KOPT-K1 (cell line): ENCODE results near the gene RTP2.

ENCODE experiments used
- H3K27ac ChIP-seq: fragments of 200-600 bp; sonication (generic); 2 replicates; pipeline ENCODE4 v1.5.1; 2016; ENCODE audit warnings: antibody characterized with exemption, mild to moderate bottlenecking, low read depth, low read length; ENCODE audit not compliant: poor library complexity, severe bottlenecking
- H3K36me3 ChIP-seq: fragments of 200-600 bp; sonication (generic); 2 replicates; pipeline ENCODE4 v1.5.1; 2017; ENCODE audit warnings: antibody characterized with exemption, mild to moderate bottlenecking, low read length, moderate library complexity; ENCODE audit not compliant: insufficient read depth
- H3K9me3 ChIP-seq: fragments of 200-600 bp; sonication (generic); 2 replicates; pipeline ENCODE4 v1.5.1; 2017; ENCODE audit warnings: antibody characterized with exemption, low read length, mild to moderate bottlenecking; ENCODE audit not compliant: insufficient read depth, poor library complexity, severe bottlenecking

The RTP2 gene, protein sequence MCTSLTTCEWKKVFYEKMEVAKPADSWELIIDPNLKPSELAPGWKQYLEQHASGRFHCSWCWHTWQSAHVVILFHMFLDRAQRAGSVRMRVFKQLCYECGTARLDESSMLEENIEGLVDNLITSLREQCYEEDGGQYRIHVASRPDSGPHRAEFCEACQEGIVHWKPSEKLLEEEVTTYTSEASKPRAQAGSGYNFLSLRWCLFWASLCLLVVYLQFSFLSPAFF

DNA sequence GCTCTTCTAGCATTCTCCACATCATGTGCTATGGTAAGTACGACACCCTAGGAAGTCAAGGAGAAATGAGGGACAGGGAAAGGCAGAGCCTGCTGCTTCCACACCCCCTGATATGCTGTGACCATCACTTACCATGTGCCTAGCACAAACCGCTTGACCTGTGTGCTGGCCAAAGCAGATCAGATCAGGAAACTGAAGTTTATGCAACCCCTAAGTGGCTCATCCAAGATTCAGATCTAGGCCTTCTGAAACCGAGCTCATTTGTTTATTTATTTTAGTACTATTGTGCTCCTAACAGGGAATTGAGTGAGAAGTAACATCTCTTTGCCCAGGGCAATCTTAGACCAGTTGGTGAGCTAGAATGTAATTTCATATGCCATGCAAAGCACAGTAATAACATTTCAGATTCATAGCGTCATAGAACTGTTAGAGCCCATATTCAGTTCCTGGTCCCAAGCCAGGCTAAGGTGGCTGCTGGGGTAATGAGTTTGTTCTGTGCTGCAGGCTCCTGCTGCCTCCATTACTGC, at the start of gene RTP2:
Gene RTP2, minus strand, starts transcription at position 51 of the 527 bp plus-strand sequence. CDS start 429 bp downstream, outside the sequence.
- Histone ChIP-seq H3K9me3 (no peaks in the 10 kb centered on the region), H3K36me3 (no peaks in the 10 kb centered on the region), H3K27ac (no peak within 1 kb of the TSS)

DNA sequence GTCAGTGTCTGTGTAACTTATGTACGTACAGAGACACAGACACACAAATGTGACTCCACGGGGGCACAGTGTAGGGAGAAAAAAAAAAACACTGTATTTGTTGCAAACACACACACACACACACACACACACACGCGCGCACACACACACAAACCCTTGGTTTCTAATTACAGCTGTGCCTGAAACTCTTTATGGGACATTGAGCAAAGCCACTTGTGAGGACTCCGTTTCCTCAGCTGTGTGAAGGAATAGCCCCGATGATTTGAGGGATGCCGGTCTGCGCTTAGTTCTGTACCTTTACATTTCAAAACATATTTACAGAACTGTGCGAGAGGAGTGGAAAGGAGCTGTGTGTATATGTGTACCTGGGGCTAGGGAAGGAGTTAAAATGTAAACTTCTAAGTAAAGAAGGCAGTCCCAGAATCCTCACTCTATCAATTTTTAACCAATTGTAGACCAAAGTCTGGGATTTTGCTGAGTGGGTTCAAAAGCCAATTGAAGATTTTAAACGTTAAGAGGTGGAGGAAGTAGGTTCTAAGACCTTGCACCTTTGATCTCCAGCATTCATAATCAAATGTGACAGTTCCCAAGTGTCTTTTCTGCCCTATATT, 48.3 kb upstream of the RTP2 start:
- peak overlapping the region; percentile 12 for H3K27ac ChIP-seq
- H3K36me3 ChIP-seq, result no peaks in the 10 kb centered on the region
- H3K9me3 ChIP-seq, result no peaks in the 10 kb centered on the region

DNA sequence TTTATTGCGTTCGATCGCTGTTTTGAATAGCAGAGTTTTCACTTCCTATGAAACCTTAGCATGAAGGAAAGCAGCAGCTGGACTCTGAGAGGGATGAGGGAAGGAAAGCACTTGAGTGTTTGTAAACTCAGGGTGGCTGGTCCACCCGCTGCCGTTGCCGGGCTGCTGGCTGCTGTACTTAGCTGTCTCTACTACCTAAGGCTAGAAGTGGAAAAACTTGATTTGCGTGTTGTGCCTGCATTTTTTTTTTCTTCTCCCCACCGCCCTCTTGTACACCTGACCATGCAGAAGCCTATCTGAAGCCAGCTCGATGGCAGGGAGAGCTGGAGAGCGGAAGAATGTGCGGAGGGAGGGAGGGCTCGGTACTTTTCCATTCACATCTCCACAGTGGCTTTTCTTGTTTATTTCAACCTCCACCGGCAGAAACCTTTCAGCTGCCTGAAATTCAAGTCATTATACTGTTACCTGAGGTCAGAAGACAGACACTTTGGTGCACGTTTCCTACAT, 47.7 kb upstream of the RTP2 start:
- Histone ChIP-seq H3K9me3 (no peaks in the 10 kb centered on the region), H3K36me3 (no peaks in the 10 kb centered on the region), H3K27ac (peak overlapping the region; percentile 12)

DNA sequence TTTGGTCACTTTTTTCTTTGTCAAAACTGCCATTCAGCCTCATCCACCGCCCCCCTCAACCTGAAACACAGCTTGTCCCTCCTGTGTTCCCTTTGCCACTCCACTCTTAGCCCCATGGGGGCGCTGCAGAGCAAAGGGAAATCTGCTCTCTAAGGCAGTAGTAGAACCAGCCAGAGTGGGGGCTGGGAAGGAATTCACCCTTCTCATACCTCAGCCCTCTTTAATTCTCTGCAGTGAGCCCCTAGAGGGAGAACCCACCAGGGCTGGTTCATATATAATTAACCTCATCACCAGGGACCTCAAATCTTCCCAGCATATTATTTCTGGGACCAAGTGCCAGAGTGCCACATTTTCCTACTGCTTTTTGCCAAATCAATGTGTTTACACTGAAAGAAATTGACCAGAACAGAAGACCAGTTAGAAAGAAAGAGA, 45.7 kb upstream of the RTP2 start:
- no peaks in the 10 kb centered on the region for H3K36me3 ChIP-seq
- H3K9me3 ChIP-seq, result no peaks in the 10 kb centered on the region
- peak overlapping the region; percentile 99 for H3K27ac ChIP-seq

DNA sequence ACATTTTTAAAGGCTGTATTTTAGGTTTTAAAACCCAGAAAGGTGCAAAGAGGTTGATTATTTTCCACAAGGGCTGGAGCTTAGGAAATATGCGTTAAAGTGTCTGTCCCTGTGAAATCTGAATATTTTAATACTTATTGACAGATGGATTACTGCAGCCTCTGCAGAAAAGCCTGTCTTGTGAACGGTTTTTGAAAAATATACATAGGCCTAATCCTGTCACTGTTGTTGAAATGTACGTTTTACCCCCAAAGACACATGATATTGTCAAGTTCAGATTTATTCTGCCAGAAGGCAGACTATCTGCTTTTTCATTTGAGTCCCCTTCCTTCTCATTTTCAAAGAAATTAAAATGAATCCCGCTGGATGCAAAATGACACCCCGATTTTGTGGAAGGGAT, 45.1 kb upstream of the RTP2 start:
- Histone ChIP-seq H3K9me3 (no peaks in the 10 kb centered on the region), H3K36me3 (no peaks in the 10 kb centered on the region), H3K27ac (peak overlapping the region; percentile 99)

DNA sequence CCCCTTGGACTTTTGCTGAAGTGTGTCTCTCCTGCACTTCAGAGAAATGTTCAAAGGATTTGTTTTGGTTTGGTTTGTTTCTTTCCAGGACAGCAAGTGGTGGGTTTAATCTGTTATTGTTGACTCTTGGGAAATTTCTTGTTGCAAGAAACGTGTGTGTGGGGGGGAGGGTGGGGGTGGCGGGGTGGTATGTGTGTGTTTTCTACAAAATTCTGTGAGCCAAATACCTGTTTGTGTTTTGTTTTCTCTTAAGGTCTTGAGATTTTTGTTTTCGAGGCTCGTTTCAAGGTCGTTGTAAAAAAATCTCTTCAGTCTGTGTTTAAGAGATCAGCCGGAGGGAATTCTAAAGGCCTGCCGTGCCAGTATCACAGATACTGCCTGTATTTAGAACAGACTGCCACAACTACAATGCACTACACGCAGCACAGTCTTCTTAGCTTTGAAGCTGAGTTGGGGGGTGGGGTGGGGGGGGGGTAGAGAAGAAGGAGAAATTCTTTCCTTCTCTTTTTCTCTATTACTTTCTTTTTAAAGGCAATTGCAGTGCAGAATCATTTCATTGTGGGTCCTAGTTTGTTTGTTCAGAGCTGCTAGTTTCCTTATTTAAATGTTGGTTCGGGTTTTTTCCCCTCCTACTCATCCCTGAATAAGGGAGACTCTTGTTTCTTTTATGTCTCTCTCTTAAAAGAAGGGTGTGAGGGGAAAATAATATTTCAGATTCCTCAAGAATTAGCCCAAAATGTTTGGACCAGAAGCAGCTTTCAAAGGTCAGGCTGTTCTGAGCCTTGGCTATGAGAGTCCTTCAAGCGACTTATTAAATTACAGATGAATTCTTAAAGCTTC, 44.3 kb upstream of the RTP2 start:
- peak overlapping the region; percentile 99 for H3K27ac ChIP-seq
- H3K36me3 ChIP-seq, result no peaks in the 10 kb centered on the region
- H3K9me3 ChIP-seq, result no peaks in the 10 kb centered on the region

DNA sequence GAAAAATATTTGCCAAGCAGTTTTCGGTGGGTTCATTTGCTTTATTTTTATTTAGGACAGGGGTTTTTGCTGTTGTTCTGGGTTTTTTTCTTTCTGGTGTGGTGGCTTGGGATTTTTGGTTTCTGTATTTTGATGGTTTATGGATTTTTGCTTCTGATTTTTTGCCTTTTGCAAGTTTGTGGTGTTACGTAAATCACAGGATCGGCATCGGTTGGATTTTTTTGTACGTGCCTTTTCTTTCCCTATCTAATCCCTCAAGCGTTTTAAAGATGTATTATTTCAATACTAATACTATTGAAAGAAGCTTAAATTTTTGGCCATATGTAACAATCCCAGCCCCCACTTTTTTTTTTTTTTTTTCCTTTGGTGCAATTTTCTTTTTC, 43.7 kb upstream of the RTP2 start:
- Histone ChIP-seq H3K36me3 (no peaks in the 10 kb centered on the region), H3K27ac (peak overlapping the region; percentile 99), H3K9me3 (no peaks in the 10 kb centered on the region)

DNA sequence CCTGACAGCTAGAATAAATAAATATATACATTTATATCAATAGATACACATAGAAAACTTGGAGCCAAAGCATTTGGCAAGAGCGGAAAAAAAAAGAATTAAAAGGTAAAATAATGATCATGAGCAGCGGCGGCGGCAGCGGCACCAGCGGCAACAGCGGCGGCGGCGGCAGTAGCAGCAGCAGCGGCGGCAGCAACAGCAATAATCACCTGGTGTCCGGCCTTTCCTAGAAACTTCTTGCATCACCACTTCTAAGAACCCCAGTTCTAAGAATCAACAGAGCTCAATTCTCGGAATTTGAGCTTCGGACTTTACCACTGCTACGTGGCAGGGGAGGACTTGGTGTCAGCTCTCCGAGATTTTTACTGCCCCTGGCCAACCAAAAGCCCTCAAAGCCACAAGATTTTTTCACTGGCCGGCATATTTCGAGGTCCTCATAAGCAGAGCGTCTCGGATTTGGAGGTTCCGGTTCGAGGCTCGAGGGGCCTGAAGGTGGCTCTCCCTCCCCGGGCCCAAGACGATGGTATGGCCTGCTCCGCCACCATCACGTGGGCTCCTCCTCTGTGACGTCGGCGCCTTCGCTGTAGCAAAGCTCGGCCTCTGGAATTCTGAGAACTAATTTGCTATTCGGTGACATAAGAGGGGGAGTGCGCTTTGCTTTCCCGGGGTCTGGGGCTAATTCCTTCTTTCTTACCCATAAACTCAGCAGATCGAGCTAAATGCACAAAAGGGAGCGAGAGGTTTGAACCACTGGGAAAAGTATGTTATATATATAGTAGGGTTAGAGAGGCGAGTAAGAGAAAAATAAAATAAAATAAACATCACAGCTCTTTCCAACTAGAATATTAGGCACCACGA, 43.1 kb upstream of the RTP2 start, which contains the start of gene BCL6:
Gene BCL6, minus strand, starts transcription at position 268 of the 858 bp plus-strand sequence. CDS start 11,775 bp downstream, outside the sequence.
- Histone ChIP-seq H3K9me3 (no peaks in the 10 kb centered on the region), H3K36me3 (no peaks in the 10 kb centered on the region), H3K27ac (peak within 1 kb of the TSS; percentile 99)

DNA sequence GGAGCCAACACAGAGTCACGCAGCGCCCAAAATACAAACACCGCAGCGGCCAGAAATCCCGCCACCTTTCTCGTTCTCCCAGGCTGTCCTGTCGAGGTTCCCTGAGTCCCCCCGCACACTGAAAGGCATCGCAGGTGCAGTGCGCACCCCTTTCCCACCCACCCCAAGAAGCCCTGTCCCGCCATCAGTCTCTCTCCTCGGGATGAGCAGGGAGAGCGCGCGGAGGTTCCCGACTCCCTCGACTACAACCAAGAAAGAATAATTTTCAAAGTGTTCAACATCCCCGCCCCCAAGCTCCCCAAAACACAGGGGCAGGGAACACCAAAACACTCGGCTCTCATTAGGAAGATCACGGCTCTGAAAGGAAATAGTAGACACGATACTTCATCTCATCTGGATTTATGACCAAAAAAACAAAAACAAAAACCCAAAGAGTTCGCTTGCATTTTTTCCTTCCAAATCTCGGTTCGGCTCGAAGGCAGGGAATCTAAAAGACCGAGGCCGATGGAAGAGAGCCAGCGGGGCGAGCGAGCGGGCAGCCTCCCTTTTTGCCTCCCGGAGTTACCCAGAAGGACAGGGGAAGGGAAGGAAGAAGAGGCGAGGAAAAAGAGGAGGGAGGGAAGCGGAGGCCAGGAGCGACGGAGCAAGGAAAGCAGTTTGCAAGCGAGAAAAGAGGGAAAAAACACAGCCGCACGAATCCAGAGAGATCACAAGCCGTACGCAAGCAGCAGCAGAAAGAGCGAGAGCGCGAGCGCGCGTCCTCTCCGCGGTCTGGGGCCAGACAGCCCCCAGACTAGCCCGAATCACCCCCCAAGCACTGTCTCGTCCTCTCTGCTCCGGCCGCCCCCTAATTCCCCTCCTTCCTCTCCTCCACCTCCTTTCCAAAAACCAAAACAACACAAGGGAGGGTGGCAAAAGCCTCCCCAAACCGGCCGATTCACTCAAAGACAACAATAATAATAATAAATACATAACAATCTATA, 42.1 kb upstream of the RTP2 start:
- Histone ChIP-seq H3K27ac (peak overlapping the region; percentile 99), H3K9me3 (no peaks in the 10 kb centered on the region), H3K36me3 (no peaks in the 10 kb centered on the region)

DNA sequence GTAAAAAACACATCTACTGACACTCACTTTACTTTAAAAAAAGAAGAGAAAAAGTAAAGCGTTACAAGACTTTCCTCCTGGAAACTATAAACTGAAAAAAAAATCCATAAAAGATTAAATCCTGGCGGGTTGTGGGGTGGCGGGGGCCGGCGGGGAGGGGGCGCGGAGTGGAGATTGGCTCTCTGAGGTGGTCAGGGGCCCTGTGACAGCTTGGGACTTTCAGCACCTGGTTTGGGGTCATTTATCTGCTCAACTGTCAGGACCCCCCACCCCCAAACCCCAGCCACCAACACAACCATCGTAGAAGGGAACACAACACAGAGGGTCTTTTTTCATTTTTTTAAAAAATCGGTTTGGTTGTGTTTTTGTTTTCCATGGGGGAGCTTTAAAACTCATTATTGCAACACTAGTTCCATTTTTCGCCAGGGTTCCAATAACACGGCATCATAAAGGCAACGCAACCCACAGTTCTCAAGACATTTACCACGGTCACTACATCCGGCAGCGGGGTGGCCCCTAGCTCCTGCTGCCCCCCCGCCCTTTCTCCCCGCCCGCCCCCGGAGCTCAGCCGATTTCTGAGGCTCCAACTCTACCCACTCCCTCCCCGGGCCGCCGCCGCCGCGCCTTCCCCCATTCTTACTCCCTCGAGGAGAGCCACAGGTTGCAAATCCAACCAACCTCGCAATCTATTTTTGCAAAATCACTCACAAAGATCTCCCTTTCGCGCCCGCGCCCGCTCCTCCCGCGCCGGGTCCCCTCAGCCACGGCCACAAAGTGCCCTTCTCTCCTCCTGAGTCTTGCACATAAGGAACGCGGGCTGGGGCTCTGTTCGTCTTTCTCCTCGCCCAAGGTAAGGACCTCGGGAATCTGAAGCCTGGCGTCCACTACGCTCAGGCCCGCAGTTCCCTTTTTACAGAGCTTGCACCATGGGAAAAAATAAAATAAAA, 41.1 kb upstream of the RTP2 start:
- H3K36me3 ChIP-seq, result no peaks in the 10 kb centered on the region

DNA sequence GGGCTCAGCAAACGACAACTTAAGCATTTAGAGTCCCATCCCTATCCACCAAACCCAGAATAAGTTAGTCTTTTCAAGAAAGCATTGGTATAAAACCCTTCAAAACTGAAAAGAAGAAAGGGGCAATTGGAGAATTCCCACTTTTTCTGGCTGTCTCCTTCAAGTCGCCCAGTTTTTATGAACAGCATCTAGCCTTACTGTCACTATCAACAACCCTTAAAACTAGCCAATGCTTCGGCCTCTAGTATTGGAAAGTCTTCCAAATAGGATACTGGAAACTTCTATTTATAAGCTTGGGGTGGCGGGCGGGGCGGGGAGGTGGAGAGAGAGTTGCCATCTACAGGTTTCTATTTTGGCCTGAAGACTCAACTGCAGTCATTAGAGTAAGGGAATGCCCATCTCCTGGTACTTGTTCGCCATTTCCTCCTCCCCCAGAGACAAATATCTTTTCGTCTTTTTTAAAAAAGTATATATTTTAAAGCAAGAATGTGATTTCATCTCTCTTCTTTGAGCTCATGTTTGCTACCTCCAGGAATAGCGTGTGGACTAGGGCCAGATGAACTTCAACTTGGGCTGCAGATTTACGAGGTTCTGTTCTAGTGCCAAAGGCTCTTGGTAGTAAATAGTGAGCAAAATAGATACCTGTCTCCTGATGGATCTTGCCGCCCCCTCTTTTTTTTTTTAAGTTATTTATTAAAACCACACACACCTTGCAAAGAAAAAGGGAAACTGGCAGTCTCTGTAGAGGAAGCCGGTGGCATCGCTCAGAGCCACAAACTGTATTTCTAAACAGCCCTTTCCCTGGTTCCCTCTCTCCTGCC, 40.2 kb upstream of the RTP2 start:
- H3K36me3 ChIP-seq, result no peaks in the 10 kb centered on the region
- peak overlapping the region; percentile 99 for H3K27ac ChIP-seq
- no peaks in the 10 kb centered on the region for H3K9me3 ChIP-seq

More for the DNA sequence above, 41.1 kb upstream of the RTP2 start:
- Histone ChIP-seq H3K27ac (peak overlapping the region; percentile 99), H3K9me3 (no peaks in the 10 kb centered on the region)
